SU-DHL-6 (cell line): ENCODE data around the gene NRIP3.

Experiments used
- CTCF ChIP-seq: fragments of 200-600 bp; sonication (generic); IDR thresholded peaks from one replicate; pipeline ENCODE4 v1.5.1; 2017; ENCODE audit warnings: antibody characterized with exemption, mild to moderate bottlenecking, low read length, moderate library complexity; ENCODE audit not compliant: insufficient read depth, poor library complexity, severe bottlenecking
- EZH2phosphoT487 ChIP-seq: fragments of 200-600 bp; sonication (generic), shearing (Covaris generic); conservative IDR thresholded peaks from 2 replicates; pipeline ENCODE4 v1.6.1; 2018; ENCODE audit warnings: mild to moderate bottlenecking, antibody characterized with exemption, low read length, moderate library complexity, mixed read lengths

GRCh38 chr11:8941341-8942103 is 62.3 kb downstream of the NRIP3 start:
- no peak for TF ChIP-seq CTCF
- TF ChIP-seq EZH2phosphoT487: no peak
